H9 (cell line): ENCODE measurements around the gene NRXN2. TPM values are rescaled to one million over a fixed set of nuclear protein-coding genes. Genes with fewer than 3 reads are reported as not detected.

Source experiments
- DNase-seq: peaks from one replicate; pipeline ENCODE4 v3.0.0-alpha.2; 2017
- H2AFZ ChIP-seq: one replicate; pipeline ENCODE4 v1.6.1; 2013; ENCODE audit warnings: mild to moderate bottlenecking, low read length, control low read depth, moderate library complexity
- H2AK5ac ChIP-seq: 2 replicates; pipeline ENCODE4 v1.6.1; 2013; ENCODE audit warnings: low read length, control low read depth, mixed read lengths; ENCODE audit not compliant: insufficient read length
- H2BK120ac ChIP-seq: one replicate; pipeline ENCODE4 v1.6.1; 2013; ENCODE audit warnings: low read depth, mild to moderate bottlenecking, low read length, control low read depth, inconsistent platforms; ENCODE audit not compliant: poor library complexity, severe bottlenecking
- H2BK12ac ChIP-seq: 2 replicates; pipeline ENCODE4 v1.6.1; 2013; ENCODE audit warnings: low read length, control low read depth, mixed read lengths, low read depth; ENCODE audit not compliant: insufficient read length
- H2BK15ac ChIP-seq: 2 replicates; pipeline ENCODE4 v1.6.1; 2013; ENCODE audit warnings: low read depth, low read length, control low read depth
- H2BK20ac ChIP-seq: one replicate; pipeline ENCODE4 v1.6.1; 2013; ENCODE audit warnings: low read depth, mild to moderate bottlenecking, low read length, control low read depth, inconsistent platforms; ENCODE audit not compliant: poor library complexity, severe bottlenecking
- H2BK5ac ChIP-seq: 2 replicates; pipeline ENCODE4 v1.6.1; 2013; ENCODE audit warnings: low read length, control low read depth, mixed read lengths; ENCODE audit not compliant: insufficient read length
- H3K14ac ChIP-seq: 2 replicates; pipeline ENCODE4 v1.6.1; 2013; ENCODE audit warnings: low read length, control low read depth; ENCODE audit not compliant: insufficient read depth
- H3K18ac ChIP-seq: 2 replicates; pipeline ENCODE4 v1.6.1; 2013; ENCODE audit warnings: low read depth, mild to moderate bottlenecking, mixed read lengths, low read length, control low read depth; ENCODE audit not compliant: insufficient read length
- H3K23ac ChIP-seq: 2 replicates; pipeline ENCODE4 v1.6.1; 2013; ENCODE audit warnings: low read length, control low read depth, mixed read lengths, low read depth; ENCODE audit not compliant: insufficient read length
- H3K23me2 ChIP-seq: 2 replicates; pipeline ENCODE4 v1.6.1; 2013; ENCODE audit warnings: low read depth, mild to moderate bottlenecking, mixed read lengths, low read length, control low read depth; ENCODE audit not compliant: insufficient read length, poor library complexity, severe bottlenecking
- H3K27ac ChIP-seq: 2 replicates; pipeline ENCODE4 v1.5.1; 2013; ENCODE audit warnings: low read length, control low read depth, mixed read lengths, low read depth; ENCODE audit not compliant: insufficient read length
- H3K27me3 ChIP-seq: 2 replicates; pipeline ENCODE4 v1.6.1; 2013; ENCODE audit warnings: low read length, control low read depth, inconsistent platforms; ENCODE audit not compliant: insufficient read depth
- H3K4ac ChIP-seq: 2 replicates; pipeline ENCODE4 v1.6.1; 2013; ENCODE audit warnings: low read depth, mild to moderate bottlenecking, control low read depth, inconsistent platforms, low read length, moderate library complexity
- H3K4me1 ChIP-seq: 2 replicates; pipeline ENCODE4 v1.6.1; 2013; ENCODE audit warnings: low read length, control low read depth, inconsistent platforms; ENCODE audit not compliant: insufficient read depth
- H3K4me2 ChIP-seq: 2 replicates; pipeline ENCODE4 v1.6.1; 2013; ENCODE audit warnings: low read length, control low read depth, mixed read lengths; ENCODE audit not compliant: insufficient read length, insufficient read depth
- H3K56ac ChIP-seq: 2 replicates; pipeline ENCODE4 v1.6.1; 2013; ENCODE audit warnings: low read depth, mild to moderate bottlenecking, mixed read lengths, low read length, control low read depth; ENCODE audit not compliant: insufficient read length
- H3K79me1 ChIP-seq: 2 replicates; pipeline ENCODE4 v1.6.1; 2013; ENCODE audit warnings: low read depth, mild to moderate bottlenecking, moderate library complexity, low read length, control low read depth, inconsistent platforms; ENCODE audit not compliant: insufficient read depth, poor library complexity, severe bottlenecking
- H3K79me2 ChIP-seq: 2 replicates; pipeline ENCODE4 v1.6.1; 2013; ENCODE audit warnings: low read length, control low read depth, inconsistent platforms; ENCODE audit not compliant: insufficient read depth
- H3K9ac ChIP-seq: 2 replicates; pipeline ENCODE4 v1.6.1; 2013; ENCODE audit warnings: low read length, control low read depth, mixed read lengths; ENCODE audit not compliant: insufficient read length; ENCODE audit errors: extremely low read depth
- H3K9me3 ChIP-seq: one replicate; pipeline ENCODE4 v1.6.1; 2013; ENCODE audit warnings: low read depth, low read length, inconsistent platforms; ENCODE audit not compliant: control insufficient read depth
- H3T11ph ChIP-seq: one replicate; pipeline ENCODE4 v1.6.1; 2013; ENCODE audit warnings: mild to moderate bottlenecking, low read length, control low read depth, inconsistent platforms
- H4K20me1 ChIP-seq: one replicate; pipeline ENCODE4 v1.6.1; 2013; ENCODE audit not compliant: control insufficient read depth, insufficient read length, insufficient read depth
- H4K5ac ChIP-seq: 2 replicates; pipeline ENCODE4 v1.6.1; 2013; ENCODE audit warnings: low read depth, mild to moderate bottlenecking, mixed read lengths, low read length, control low read depth; ENCODE audit not compliant: insufficient read length
- H4K8ac ChIP-seq: replicated peaks from 2 replicates; pipeline ENCODE4 v1.6.1; 2013; ENCODE audit warnings: low read length, control low read depth, mixed read lengths, low read depth; ENCODE audit not compliant: insufficient read length
- H4K91ac ChIP-seq: 2 replicates; pipeline ENCODE4 v1.6.1; 2013; ENCODE audit warnings: low read depth, mild to moderate bottlenecking, moderate library complexity, mixed read lengths, low read length, control low read depth; ENCODE audit not compliant: insufficient read length
- H3K27ac Mint-ChIP-seq, 3 experiments: 2 replicates in 2 of 3; 3 replicates in 1 of 3; pipeline ENCODE4 v1.8.0; 2020 to 2021; ENCODE audit warnings: mixed read lengths in 3 of 3, mild to moderate bottlenecking in 1 of 3, moderate library complexity in 1 of 3
- H3K27me3 Mint-ChIP-seq: 2 replicates; pipeline ENCODE4 v1.8.0; 2021; ENCODE audit warnings: low read depth, mild to moderate bottlenecking, moderate library complexity, mixed read lengths
- H3K36me3 Mint-ChIP-seq, 3 experiments: 2 replicates in 2 of 3; 3 replicates in 1 of 3; pipeline ENCODE4 v1.8.0; 2020 to 2021; ENCODE audit warnings: low read depth in 3 of 3, mixed read lengths in 3 of 3; ENCODE audit not compliant: insufficient read depth in 1 of 3
- H3K4me1 Mint-ChIP-seq, 2 experiments: 2 replicates each; pipeline ENCODE4 v1.8.0; 2020; ENCODE audit warnings: mixed read lengths in 2 of 2
- H3K4me3 Mint-ChIP-seq, 2 experiments: 2 replicates in 1 of 2; 3 replicates in 1 of 2; pipeline ENCODE4 v1.8.0; 2020 to 2021; ENCODE audit warnings: mild to moderate bottlenecking in 2 of 2, mixed read lengths in 2 of 2, moderate library complexity in 1 of 2
- H3K9me3 Mint-ChIP-seq, 2 experiments: 2 replicates in 1 of 2; 3 replicates in 1 of 2; pipeline ENCODE4 v1.8.0; 2020; ENCODE audit warnings: mild to moderate bottlenecking in 2 of 2, mixed read lengths in 2 of 2, moderate library complexity in 1 of 2
- CTCF ChIP-seq: fragments of 200-600 bp; sonication (generic); conservative IDR thresholded peaks from 3 replicates; pipeline ENCODE4 v1.8.0; 2021; ENCODE audit warnings: antibody characterized with exemption, mild to moderate bottlenecking
- WGBS: extraction: QIAGEN DNeasy Blood & Tissue Kit; methylation state at CpG from one replicate; pipeline ENCODE4 v1.1.7; 2013; ENCODE audit warnings: missing lambda C conversion rate, low lambda C conversion rate, mixed read lengths; ENCODE audit not compliant: insufficient read length; ENCODE audit errors: extremely low coverage; 5-methylcytosine and 5-hydroxymethylcytosine counted together
- total RNA-seq: library from RNA; stranded (reverse); gene quantifications from 2 replicates; pipeline ENCODE4 v1.2.1, GENCODE V29; 2021

Gene NRXN2
- total RNA-seq, 1 experiment from 2014 or later: 3.9 TPM

GRCh38 chr11:64713016-64713707 lies 9.8 kb downstream of the NRXN2 start:
- no peak overlapping the region for H3K4ac ChIP-seq

More at GRCh38 chr11:64713016-64713707, 9.8 kb downstream of the NRXN2 start:
- Histone ChIP-seq H2AFZ (no peak overlapping the region), H2AK5ac (no peak overlapping the region), H3K23ac (no peak overlapping the region), H3K4me1 (peaks cover 11% of the 10 kb centered on the region; the same call in 1 of the 2 replicates), H2BK20ac (no peak overlapping the region), H4K20me1 (no peaks in the 10 kb centered on the region), H2BK120ac (no peak overlapping the region), H4K91ac (no peak overlapping the region), H3K79me1 (no peaks in the 10 kb centered on the region), H3K14ac (no peak overlapping the region; the same call in 1 of the 2 replicates), H3K9ac (no peak overlapping the region), H3K79me2 (no peaks in the 10 kb centered on the region), H3K9me3 (no peaks in the 10 kb centered on the region), H3K56ac (no peak overlapping the region), H2BK5ac (no peak overlapping the region), H3K27me3 (peaks cover 9% of the 10 kb centered on the region; the same call in 1 of the 2 replicates), H2BK12ac (no peak overlapping the region), H2BK15ac (no peak overlapping the region), H3K4me2 (peak overlapping the region; percentile 22), H3T11ph (no peak overlapping the region), H3K18ac (no peak overlapping the region), H4K5ac (no peak overlapping the region), H3K27ac (no peak overlapping the region), H4K8ac (no peak overlapping the region), H3K23me2 (peaks cover 6% of the 10 kb centered on the region)
- Mint-ChIP-seq H3K36me3 (no peaks in the 10 kb centered on the region), H3K9me3 (no peaks in the 10 kb centered on the region; a peak in 2 of 5 replicates), H3K27ac (no peak overlapping the region), H3K4me3 (no peak overlapping the region; a peak in 1 of 5 replicates), H3K4me1 (peaks cover 24 to 64% of the 10 kb centered on the region in 2 experiments), H3K27me3 (peaks cover 87% of the 10 kb centered on the region)
- no CpG with 5 or more reads among the region's 111 CpGs for WGBS
- no peak for TF ChIP-seq CTCF
- DNase-seq: no peak
